Kidney (tissue), 14 donors: ENCODE data around the gene CTSW. TPM values are rescaled to one million over a fixed set of nuclear protein-coding genes. Genes with fewer than 3 reads are reported as not detected.
A peak's percentile ranks its signal among the peaks of the same experiment; 100 is the strongest.

Experiments used
- DNase-seq, 5 donors: peaks; one replicate each; pipeline ENCODE4 v3.0.0-alpha.2; 2013 to 2020
- FAIRE-seq: peaks from 2 replicates; lab custom pipeline; 2012; peaks lifted over from hg19 to GRCh38; lab: Jason Lieb, UNC
- H3K27ac ChIP-seq, 2 donors: one replicate each; pipeline ENCODE4 v1.7.0; 2013; ENCODE audit warnings: low read depth in 2 of 2, low read length in 2 of 2, inconsistent platforms in 1 of 2
- H3K27me3 ChIP-seq: one replicate; pipeline ENCODE4 v1.7.1; 2013; ENCODE audit warnings: low read length, inconsistent platforms; ENCODE audit not compliant: control insufficient read depth, insufficient read depth
- H3K36me3 ChIP-seq, 3 donors: one replicate each; pipeline versions ENCODE4 v1.7.0 to v1.7.1; 2013; ENCODE audit warnings: low read length in 3 of 3, control low read depth in 1 of 3, inconsistent platforms in 1 of 3; ENCODE audit not compliant: insufficient read depth in 3 of 3, control insufficient read depth in 2 of 3
- H3K4me1 ChIP-seq, 3 donors: one replicate each; pipeline versions ENCODE4 v1.7.0 to v1.7.1; 2013; ENCODE audit warnings: low read length in 3 of 3, inconsistent platforms in 1 of 3, low read depth in 1 of 3; ENCODE audit not compliant: control insufficient read depth in 2 of 3, insufficient read depth in 2 of 3
- H3K4me3 ChIP-seq, 3 donors: one replicate each; pipeline versions ENCODE4 v1.7.0 to v1.8.1; 2013; ENCODE audit warnings: low read length in 3 of 3, control low read depth in 1 of 3, inconsistent platforms in 1 of 3
- H3K9ac ChIP-seq, 3 donors: one replicate each; pipeline versions ENCODE4 v1.7.0 to v1.7.1; 2013; ENCODE audit warnings: low read length in 3 of 3, control low read depth in 1 of 3, inconsistent platforms in 1 of 3
- H3K9me3 ChIP-seq, 3 donors: one replicate each; pipeline versions ENCODE4 v1.7.0 to v1.7.1; 2013; ENCODE audit warnings: low read length in 3 of 3, control low read depth in 1 of 3, inconsistent platforms in 1 of 3; ENCODE audit not compliant: control insufficient read depth in 2 of 3, insufficient read depth in 1 of 3
- CTCF ChIP-seq: IDR thresholded peaks from 3 replicates; pipeline ENCODE4 v1.5.1; 2012; ENCODE audit warnings: mild to moderate bottlenecking, moderate library complexity, borderline replicate concordance; ENCODE audit not compliant: insufficient read depth; ENCODE audit errors: extremely low read depth
- intact Hi-C: fragments of 100-400 bp; cut with DNase I; formaldehyde crosslinking; loops from one replicate; pipeline ENCODE4 v1.11.1; 2022
- polyA plus RNA-seq: library from polyadenylated mRNA; stranded (reverse); fragments of 350-450 nt; fragmentation: Illumina TruSeq; extraction: RNeasy Lipid Tissue Mini Kit (QIAGEN cat#74804); gene quantifications from one replicate; pipeline ENCODE4 v1.2.3, GENCODE V29; 2014; ENCODE audit warnings: low read depth, low replicate concordance; ENCODE audit not compliant: insufficient read depth
- total RNA-seq: library from RNA; stranded (reverse); fragmentation: NEBNext Ultra II Directional; extraction: Animal tissue kit (Norgen Biotek cat#: 25700); gene quantifications from one replicate; pipeline ENCODE4 v1.2.1, GENCODE V29; 2021
- donor health status: control.
- donor health status: control.
- donor health status: control.
- donor health status: control.
- donor health status: control.
- donor health status: DM: yes; HTN: yes; CAD: no.
- donor health status: Normal renal cell carcinoma (clear cell type).

The CTSW gene
- total and polyA plus RNA-seq, 2 donors from 2014 or later = 1.3 to 3.9 TPM

GRCh38 chr11:65850217-65851082, 29.2 kb upstream of the CTSW start:
- Histone ChIP-seq H3K9me3 (peaks cover 0 to 6% (median 0%) of the 10 kb centered on the region in 3 donors), H3K4me1 (peaks cover 0 to 2% (median 0%) of the 10 kb centered on the region in 3 donors), H3K36me3 (peaks cover 8 to 19% (median 19%) of the 10 kb centered on the region in 3 donors), H3K9ac (no peak overlapping the region), H3K27me3 (no peaks in the 10 kb centered on the region), H3K4me3 (no peak overlapping the region), H3K27ac (no peak overlapping the region)
- peak in 1 of 5 donors; percentile 8 for DNase-seq
- TF ChIP-seq CTCF = no peak
- intact Hi-C loops = no loop called here
- FAIRE-seq = no peak

GRCh38 chr11:65851083-65851579, 28.5 kb upstream of the CTSW start:
- peaks cover 0 to 8% (median 3%) of the 10 kb centered on the region in 3 donors for H3K4me1 ChIP-seq
- H3K4me3 ChIP-seq = no peak overlapping the region
- no peak overlapping the region for H3K27ac ChIP-seq
- DNase-seq (peak in 3 of 5 donors; percentile 12 to 54 (median 16)), FAIRE-seq (no peak)
- H3K9me3 ChIP-seq = peaks cover 0 to 6% (median 0%) of the 10 kb centered on the region in 3 donors
- no peak overlapping the region for H3K9ac ChIP-seq
- no peak for TF ChIP-seq CTCF
- no peaks in the 10 kb centered on the region for H3K27me3 ChIP-seq
- intact Hi-C loops = no loop called here
- H3K36me3 ChIP-seq = peaks cover 11 to 26% (median 24%) of the 10 kb centered on the region in 3 donors

- Histone ChIP-seq H3K27ac (no peak overlapping the region), H3K9ac (no peak overlapping the region)
- intact Hi-C loops = no loop called here
Observed at GRCh38 chr11:65851811-65852507, 27.7 kb upstream of the CTSW start.

More at GRCh38 chr11:65851811-65852507, 27.7 kb upstream of the CTSW start:
- H3K4me3 ChIP-seq = no peak overlapping the region
- no peak for TF ChIP-seq CTCF
- H3K4me1 ChIP-seq = peaks cover 0 to 14% (median 9%) of the 10 kb centered on the region in 3 donors
- DNase-seq (peak in 1 of 5 donors; percentile 7), FAIRE-seq (no peak)
- H3K27me3 ChIP-seq = no peaks in the 10 kb centered on the region
- peaks cover 0 to 6% (median 0%) of the 10 kb centered on the region in 3 donors for H3K9me3 ChIP-seq
- H3K36me3 ChIP-seq = peaks cover 11 to 26% (median 24%) of the 10 kb centered on the region in 3 donors
